ENCODE data around the gene GBF1.
"Not testable (repeated sequence)": the region's sequence is repeated elsewhere in the genome, so short reads cannot be mapped to it uniquely, and the experiment has no call there.

Gene GBF1, protein sequence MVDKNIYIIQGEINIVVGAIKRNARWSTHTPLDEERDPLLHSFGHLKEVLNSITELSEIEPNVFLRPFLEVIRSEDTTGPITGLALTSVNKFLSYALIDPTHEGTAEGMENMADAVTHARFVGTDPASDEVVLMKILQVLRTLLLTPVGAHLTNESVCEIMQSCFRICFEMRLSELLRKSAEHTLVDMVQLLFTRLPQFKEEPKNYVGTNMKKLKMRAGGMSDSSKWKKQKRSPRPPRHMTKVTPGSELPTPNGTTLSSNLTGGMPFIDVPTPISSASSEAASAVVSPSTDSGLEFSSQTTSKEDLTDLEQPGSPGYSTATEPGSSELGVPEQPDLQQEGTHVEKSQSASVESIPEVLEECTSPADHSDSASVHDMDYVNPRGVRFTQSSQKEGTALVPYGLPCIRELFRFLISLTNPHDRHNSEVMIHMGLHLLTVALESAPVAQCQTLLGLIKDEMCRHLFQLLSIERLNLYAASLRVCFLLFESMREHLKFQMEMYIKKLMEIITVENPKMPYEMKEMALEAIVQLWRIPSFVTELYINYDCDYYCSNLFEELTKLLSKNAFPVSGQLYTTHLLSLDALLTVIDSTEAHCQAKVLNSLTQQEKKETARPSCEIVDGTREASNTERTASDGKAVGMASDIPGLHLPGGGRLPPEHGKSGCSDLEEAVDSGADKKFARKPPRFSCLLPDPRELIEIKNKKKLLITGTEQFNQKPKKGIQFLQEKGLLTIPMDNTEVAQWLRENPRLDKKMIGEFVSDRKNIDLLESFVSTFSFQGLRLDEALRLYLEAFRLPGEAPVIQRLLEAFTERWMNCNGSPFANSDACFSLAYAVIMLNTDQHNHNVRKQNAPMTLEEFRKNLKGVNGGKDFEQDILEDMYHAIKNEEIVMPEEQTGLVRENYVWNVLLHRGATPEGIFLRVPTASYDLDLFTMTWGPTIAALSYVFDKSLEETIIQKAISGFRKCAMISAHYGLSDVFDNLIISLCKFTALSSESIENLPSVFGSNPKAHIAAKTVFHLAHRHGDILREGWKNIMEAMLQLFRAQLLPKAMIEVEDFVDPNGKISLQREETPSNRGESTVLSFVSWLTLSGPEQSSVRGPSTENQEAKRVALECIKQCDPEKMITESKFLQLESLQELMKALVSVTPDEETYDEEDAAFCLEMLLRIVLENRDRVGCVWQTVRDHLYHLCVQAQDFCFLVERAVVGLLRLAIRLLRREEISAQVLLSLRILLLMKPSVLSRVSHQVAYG (N-terminal part only)

DNA sequence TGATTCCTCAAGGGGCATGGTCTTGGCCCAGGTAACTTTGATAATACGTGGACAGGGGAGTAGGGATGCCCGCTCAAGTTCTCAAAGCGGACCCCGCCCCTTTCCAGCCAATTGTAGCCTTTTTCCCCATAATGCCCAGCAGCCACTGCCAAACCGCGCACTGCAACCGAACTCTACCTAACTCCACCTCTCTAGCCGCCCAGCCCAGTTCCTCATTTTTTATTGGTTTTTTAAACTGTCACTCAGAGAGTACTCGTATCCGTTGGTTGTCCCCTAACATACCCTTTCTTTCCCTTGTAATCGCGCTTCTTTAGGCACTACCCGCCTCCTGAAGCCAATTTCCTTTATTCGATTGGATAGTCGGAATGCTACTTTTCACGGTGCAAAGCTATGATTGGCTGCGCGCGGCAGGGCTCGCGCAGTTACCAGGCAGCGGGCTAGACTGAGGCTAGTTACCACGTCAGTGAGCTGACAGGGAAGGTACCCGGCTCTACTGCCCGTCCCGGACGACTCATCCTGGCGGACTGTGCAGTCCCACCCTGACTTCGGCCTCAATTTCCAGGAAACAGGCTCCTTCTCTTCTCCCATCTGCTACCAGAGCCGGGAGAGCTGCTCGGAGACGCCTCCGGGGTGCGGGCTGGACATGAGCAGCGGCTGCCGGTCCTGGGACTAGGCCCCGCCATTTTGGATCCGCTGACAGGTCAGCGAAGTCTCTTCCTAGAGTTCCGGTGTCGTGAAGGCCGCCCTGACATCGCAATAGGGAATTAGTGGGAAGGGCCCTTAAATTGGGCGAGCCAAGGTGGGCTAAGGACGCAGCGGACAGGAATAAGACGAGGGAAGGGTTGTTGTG, at the start of gene GBF1:
Gene GBF1 (plus strand): TSS at position 451 of the 850 bp plus-strand sequence. CDS start 13,407 bp downstream, outside the sequence.
- DNase-seq (ENCODE audit: low read depth in 2 of 2, low spot score in 1 of 2), result peak; percentile 65 to 79

DNA sequence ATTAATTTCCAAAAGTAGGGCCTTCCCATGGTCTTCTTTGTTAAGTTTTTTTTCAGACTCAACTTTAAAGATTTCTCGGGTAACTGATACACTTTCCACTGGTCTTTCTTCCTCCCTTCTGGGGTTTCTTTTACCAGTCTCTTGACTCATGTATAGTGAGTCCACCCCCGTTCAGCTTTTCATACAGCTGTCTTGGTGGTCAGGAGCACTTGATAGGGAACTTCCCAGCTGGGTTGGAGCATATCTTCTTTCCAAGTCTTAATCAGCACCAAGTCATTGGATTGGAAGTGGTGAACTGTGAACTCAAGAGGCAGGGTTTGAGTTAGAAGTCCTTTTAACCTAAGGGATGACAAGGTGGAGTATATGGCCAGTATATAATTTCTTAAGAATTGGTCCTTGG, 48.4 kb upstream of the GBF1 start:
- DNase-seq (ENCODE audit: low read depth in 2 of 2, low spot score in 1 of 2), result no peak

DNA sequence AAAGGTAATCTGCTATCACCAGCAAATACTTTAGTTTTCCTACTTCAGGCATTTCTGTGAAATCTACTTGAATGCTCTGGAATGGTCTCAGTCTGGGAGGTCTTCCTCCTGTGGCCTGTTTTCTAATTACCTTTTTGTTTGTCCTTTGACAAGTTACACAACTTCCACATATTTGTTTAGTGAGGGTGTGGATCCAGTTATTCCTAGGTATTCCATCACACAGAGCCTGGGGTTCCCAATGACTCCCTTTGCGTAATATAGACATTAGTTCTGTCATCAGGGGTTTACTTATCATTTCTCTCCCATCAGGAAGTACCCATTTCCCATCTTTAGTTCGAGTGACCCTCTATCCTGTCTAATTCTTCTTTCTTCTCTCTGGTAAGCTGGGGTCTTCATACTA, 47.3 kb upstream of the GBF1 start:
- DNase-seq (ENCODE audit: low read depth in 2 of 2, low spot score in 1 of 2), result no peak

DNA sequence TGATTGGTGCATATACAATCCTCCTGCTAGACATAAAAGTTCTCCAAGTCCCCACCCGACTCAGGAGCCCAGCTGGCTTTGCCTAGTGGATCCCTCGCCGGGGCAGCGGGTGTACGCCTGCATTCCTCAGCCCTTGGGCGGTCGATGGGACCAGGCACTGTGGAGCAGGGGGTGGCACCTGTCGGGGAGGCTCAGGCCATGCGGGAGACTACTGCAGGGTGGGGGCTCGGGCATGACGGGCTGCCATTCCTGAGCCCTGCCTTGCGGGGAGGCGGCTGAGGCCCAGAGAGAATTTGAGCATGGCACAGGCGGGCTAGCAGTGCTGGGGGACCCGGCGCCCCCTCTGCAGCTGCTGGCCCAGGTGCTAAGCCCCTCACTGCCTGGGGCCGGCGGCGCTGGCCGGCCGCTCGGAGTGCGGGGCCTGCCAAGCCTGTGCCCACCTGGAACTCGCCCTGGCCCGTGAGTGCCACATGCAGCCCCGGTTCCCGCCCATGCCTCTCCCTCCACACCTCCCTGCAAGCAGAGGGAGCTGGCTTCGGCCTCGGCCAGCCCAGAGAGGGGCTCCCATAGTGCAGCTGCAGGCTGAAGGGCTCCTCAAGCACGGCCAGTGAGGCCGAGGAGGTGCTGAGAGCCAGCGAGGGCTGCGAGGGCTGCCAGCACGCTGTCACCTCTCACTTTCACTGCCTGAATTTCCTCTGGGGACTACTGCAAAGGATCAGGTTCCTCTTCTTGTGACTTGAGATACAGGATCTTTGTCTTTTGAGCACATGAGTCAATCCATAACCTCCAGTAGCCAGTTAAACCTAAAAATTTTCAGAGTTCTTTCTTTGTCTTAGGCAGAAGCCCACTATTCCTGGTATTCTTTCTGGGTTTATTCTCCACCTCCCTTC, 44.3 kb upstream of the GBF1 start:
- DNase-seq (ENCODE audit: low read depth in 2 of 2, low spot score in 1 of 2), result no peak

DNA sequence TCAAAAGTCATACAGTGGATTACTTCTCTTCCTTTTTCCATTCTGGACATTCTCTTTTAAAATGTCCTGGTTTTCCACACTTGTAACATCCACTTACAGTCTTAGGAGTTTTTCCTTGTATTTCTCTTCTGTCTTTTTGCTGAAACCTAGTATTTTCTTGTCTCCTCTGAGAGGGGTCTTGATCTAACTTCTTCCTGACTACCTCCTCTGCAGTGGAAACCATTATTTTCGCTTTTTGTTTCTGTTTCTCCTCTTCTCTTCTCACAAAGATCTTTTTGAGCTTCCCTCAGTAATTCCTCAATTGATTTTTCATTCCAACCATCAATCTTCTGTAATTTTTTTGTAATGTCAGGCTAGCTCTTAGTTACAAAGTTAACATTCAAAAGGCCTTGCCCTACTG, 42.9 kb upstream of the GBF1 start:
- no peak for DNase-seq (ENCODE audit: low read depth in 2 of 2, low spot score in 1 of 2)

DNA sequence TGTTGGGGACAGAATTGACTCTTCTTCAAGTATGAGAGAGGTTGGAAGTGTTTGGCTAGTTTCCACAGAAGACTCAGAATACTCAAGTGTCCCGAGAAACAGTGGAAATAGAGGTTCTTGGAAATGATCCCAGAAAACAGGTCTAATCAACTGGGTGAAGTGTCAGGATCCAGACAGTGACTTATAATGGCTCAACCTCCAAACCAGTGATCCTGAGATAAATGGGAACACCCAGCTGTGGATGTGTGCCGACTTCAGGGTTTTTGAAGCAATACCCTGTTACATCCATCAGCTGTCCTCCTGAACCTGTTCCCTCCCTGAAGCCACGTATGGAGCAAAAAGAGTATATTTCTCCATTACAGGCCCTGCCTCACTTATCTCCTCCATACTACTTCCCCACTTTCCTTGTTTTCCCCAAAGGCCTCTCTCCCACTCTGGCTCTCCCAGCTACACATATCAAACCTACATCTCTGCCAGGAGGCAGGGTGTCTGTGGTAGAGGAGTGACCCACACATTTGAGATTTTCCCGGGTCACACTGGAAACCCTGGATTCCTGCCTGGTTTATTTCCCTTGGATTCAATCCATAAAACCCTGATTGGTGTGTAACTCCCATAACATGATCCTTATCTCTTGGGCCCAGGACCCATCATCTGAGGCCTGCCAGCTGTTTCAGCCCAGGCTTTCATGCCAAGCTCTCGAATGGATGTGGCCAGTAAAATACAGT, 36.9 kb upstream of the GBF1 start:
- no peak for DNase-seq (ENCODE audit: low read depth in 2 of 2, low spot score in 1 of 2)

DNA sequence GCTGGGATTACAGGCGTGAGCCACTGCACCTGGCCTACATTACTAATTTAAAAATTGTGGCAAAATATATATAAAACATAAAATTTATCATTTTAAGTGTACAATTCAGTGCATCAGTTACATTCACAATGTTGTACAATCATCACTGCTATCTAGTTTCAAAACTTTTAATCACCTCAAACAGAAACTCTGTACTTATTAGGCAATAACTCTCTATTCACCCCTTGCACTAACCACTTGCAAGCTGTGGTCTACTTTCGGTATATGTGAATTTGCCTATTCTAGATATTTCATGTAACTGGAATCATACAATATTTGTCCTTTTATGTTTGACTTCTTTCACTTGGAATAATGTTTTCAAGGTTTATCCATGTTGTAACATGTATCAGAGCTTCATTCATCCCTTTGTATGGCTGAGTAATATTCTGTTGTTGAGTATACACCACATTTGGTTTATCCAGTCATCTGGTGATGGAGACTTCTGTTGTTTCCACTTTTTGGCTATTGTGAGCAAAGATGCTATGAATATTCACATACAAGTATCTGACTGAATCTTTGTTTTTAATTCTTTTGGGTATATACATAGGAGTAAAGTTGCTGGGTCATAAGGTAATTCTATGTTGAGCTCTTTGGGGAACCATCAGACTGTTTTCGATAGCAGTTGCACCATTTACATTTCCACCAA, 33.6 kb upstream of the GBF1 start:
- no peak for DNase-seq (ENCODE audit: low read depth in 2 of 2, low spot score in 1 of 2)

DNA sequence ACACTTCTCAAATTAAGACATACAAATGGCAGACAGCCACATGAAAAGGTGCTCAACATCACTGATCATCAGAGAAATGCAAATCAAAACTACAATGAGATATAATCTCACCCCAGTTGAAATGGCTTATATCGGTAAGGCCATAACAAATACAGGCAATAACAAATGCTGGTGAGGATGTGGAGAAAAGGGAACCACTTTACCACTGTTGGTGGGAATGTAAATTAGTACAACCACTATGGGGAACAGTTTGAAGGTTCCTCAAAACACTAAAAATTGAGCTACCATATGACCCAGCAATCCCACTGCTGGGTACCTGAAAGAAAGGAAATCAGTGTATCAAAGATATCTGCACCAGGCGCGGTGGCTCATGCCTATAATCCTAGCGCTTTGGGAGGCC, 31.7 kb upstream of the GBF1 start:
- not testable (repeated sequence) for DNase-seq (ENCODE audit: low read depth in 2 of 2, low spot score in 1 of 2)

DNA sequence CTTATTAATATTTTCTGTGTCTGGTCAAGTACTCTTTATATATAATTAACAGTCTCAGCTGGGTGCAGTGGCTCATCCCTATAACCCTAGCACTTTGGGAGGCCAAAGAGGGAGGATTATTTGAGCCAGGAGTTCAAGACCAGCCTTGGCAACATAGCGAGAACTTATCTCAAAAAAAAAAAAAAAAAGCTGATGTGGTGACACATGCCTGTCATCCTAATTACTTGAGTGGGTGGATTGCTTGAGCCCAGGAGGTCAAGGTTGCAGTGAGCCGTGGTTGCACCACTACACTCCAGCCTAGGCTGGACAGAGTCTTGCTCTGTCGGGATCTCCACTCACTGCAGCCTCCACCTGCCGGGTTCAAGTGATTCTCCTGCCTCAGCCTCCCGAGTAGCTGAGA, 26.0 kb upstream of the GBF1 start:
- DNase-seq (ENCODE audit: low read depth in 2 of 2, low spot score in 1 of 2), result no peak

DNA sequence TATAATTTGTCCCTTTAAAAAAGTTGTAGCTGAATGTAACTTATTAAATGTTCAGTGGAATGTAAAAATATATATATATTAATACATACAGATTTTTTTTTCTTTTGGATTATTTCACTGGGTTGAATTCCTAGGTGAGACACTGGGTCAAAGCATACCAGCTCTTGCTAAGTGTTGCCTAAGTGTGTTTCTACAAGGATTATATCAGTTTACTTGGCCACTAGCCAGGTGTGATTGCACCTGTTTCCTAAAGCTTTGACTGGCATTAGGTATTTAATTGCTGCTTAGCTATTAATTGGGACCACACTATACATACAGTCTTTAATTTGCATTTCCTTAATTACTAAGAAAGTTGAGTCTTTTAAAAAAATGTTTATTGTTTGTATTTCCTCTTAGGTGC, 24.7 kb upstream of the GBF1 start:
- no peak for DNase-seq (ENCODE audit: low read depth in 2 of 2, low spot score in 1 of 2)

DNA sequence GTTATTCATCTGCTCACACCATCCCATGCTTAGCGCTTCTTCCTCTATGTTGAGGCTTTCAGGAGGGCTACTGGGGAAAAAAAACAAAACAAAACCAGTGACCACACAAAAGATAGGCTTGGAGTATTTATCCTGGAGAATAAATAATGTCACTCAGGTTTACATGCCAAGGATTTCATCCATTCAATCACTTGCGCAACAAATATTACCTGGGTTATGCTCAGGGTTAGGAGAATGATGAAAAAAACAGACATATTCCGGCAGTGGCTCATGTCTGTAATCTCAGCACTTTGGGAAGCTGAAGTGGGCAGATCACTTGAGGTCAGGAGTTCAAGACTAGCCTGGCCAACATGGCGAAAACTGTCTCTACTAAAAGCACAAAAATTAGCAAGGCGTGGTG, 22.5 kb upstream of the GBF1 start:
- no peak for DNase-seq (ENCODE audit: low read depth in 2 of 2, low spot score in 1 of 2)

DNA sequence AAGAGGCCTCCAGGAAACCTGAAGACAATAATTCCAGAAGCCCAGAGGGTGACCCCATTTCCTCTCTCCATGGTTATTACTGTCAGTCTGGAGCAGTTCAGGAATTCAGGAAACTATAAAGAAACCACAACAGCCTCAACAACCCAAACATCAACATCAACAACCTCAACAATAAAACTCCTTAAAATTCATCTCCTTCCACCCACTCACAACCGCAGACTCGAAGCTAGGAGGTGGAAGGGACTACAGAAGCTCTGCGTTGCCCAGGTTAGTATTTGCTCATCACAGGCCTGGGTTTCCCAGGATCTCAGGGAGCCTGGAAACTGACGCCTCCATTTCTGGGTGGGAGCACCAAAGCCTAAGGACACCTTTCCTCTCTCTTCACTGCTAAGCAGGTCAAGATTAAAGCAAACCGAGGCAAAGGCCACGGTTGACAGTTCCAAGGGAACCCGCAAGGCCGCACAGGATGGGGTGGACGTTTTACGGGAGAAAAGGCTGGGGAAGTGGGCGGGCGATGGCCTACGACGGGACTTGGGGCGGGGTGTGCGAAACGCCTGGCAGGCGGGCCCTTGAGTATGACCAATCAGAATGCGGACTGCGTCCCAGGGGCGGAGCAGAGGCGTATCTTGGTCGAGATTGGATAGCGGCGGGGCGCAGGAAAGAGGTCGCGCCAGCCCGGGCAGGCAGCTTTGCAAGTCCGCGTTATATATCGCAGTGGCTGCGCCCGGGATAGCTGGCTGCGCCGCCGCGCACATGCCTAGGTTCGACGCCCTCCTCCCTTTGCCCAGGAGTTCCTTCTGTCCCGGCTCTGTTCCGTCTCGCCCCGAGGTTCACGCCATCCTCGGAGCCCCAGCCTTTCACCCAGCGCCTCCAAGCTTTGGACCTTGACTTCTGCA, 19.4 kb upstream of the GBF1 start, which contains the start of gene ELOVL3:
Gene ELOVL3 (plus strand): TSS at position 654 of the 896 bp plus-strand sequence. CDS start 250 bp downstream, outside the sequence.
- DNase-seq (ENCODE audit: low read depth in 2 of 2, low spot score in 1 of 2), result peak; percentile 45 to 66

DNA sequence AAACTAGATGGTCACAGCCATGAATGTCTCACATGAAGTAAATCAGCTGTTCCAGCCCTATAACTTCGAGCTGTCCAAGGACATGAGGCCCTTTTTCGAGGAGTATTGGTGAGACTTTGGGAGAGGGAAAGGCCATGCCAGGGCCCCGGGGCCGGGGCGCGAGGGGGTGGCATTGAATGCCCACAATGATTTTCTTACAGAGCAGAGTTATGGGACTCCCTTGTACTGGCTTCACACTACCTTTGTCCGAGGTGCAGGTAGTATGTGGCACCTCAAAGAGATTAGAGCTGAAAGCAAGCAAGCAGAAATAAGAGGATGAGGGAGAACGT, 18.8 kb upstream of the GBF1 start:
- no peak for DNase-seq (ENCODE audit: low read depth in 2 of 2, low spot score in 1 of 2)

DNA sequence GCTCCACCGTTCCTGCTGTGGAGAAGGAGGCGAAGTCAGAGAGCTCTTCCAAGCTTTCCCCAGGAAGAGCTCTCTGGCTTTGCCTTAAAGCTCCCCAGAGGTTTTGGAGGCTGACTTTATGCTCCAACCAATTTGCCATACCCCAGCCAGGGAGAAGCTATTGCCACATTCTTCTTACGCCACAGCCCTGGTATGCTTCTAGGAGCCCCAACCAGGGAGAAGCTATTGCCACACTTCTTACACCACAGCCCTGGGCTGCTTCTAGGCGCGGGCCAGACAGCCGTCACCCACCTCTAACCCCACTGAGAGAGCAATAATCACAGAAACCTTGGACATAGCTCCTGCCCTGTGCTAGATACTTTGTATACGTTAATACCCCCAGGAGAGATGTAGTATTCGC, 18.3 kb upstream of the GBF1 start:
- no peak for DNase-seq (ENCODE audit: low read depth in 2 of 2, low spot score in 1 of 2)

DNA sequence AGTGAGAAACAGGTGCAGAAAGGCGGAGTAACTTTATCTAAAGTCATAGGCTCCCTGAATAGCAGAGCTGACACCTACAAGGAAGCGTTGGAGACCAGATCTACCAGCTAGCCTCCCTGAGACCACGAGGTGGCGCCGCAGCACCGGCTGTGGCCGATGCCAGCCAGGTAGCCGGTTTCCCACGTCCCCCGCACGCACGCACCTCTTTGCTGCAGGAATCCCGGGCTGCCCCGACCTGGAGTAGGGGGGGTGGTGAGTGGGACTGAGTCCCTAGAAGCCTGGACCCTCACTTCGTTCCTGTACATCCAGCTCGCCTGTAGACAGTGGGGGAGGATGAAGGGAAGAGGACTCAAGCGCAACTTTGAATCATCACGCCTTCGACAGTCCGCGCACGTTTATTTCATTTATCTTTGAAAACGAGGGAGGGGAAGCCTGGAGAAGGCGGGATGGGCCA, 15.5 kb upstream of the GBF1 start:
- peak; percentile 68 to 69 for DNase-seq (ENCODE audit: low read depth in 2 of 2, low spot score in 1 of 2)

DNA sequence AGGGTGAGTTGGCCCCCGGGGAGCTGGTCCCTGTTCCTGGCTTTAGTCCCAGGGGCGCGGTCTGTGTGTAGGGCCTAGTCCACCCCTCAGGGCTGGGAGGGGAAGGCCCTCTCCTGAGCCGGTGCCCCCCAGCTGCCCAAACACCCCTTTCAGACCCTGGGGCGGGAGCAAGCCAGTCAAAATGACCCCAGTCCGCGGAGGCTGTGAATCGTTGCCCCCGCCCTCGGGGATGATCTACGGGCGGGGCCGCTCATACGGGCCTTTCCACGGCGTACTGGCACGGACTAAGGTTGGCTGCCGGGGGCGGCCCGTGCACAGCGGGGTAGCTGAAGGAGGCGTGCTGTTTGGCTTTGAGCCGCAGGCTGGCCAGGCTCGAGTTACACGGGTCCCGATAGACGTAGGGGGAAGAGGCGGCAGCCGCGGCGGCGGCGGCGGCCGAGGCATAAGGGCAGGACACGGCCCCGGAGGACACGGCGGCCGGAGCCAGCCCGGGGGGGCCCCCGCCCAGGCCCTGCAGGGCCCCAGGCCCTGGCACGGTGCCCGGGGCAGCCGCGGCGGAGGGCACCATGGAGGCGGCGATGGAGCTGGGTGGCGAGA, 15.0 kb upstream of the GBF1 start:
- no peak for DNase-seq (ENCODE audit: low read depth in 2 of 2, low spot score in 1 of 2)

DNA sequence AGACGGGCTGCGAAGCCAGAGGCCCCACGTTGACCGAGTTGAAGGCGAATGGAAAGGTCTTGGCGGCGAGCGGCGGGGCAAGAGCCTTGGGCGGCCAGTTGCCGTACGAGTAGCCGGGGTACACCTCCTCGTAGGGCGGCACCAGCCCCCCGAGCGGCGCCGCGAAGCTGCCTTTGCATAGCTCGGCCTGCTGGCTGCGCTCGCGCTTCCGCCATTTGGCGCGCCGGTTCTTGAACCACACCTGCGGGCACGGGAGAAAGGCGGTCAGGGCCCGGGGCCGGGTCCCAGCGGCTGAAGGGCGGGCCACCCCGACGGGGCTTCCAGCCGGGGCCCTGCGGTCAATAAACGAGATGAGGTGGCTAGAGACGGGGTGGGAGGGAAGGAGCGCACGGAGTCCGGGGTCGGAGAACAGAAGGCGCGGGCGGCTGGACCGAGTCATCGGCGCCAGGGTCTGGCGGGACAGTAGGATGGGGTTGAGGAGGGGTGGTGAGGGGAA, 14.4 kb upstream of the GBF1 start:
- DNase-seq (ENCODE audit: low read depth in 2 of 2, low spot score in 1 of 2), result no peak
